ENCODE measurements around the gene UTS2R.

DNA sequence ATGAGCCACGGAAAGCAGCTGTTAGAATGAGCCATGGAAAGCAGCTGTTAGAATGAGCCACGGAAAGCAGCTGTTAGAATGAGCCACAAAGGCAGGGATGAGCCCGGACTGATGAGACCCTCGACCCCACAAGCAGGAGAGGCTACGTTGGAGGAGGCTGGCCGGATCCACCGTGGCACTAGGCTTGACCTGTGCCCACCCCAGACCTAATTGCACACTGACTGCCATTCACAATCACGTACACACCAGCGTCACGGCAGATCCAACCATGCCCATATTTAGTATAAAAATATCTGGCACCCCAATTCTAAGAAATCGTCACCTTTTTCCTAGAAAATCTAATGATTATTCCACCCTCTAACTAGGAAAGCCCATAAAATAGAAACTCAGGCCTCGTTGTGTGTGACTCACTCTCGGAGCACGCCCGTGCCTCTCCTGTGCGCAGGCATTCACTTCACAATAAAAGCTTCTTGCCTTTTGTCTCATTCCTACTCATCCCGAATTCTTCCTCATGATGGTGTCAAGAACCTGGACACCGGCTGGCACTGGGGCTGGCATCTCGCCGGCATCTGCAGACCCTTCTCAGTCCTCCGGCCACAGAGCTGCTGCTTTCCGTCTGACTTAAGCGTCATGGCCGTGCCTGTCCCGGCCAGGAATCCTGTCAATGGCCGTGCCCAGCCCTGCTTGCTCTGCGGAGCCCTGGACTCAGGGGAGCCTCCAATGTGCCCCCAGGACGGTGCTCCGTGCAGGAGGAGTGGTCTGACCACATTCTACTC lies 32.5 kb upstream of the UTS2R start:
- no peak for TF ChIP-seq EZH2phosphoT487 (IDR thresholded peaks at IDR 0.05; ENCODE audit: borderline replicate concordance, low read depth)
- TF ChIP-seq, protein P1, sequence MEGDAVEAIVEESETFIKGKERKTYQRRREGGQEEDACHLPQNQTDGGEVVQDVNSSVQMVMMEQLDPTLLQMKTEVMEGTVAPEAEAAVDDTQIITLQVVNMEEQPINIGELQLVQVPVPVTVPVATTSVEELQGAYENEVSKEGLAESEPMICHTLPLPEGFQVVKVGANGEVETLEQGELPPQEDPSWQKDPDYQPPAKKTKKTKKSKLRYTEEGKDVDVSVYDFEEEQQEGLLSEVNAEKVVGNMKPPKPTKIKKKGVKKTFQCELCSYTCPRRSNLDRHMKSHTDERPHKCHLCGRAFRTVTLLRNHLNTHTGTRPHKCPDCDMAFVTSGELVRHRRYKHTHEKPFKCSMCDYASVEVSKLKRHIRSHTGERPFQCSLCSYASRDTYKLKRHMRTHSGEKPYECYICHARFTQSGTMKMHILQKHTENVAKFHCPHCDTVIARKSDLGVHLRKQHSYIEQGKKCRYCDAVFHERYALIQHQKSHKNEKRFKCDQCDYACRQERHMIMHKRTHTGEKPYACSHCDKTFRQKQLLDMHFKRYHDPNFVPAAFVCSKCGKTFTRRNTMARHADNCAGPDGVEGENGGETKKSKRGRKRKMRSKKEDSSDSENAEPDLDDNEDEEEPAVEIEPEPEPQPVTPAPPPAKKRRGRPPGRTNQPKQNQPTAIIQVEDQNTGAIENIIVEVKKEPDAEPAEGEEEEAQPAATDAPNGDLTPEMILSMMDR (IDR thresholded peaks at IDR 0.05) = no peak
- TF ChIP-seq, protein P2, sequence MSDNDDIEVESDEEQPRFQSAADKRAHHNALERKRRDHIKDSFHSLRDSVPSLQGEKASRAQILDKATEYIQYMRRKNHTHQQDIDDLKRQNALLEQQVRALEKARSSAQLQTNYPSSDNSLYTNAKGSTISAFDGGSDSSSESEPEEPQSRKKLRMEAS (IDR thresholded peaks at IDR 0.05; ENCODE audit: low read depth) = peak; percentile 89
- no peak for TF ChIP-seq FOXM1 (IDR thresholded peaks at IDR 0.05; ENCODE audit: low read depth)
- TF ChIP-seq, protein P3, sequence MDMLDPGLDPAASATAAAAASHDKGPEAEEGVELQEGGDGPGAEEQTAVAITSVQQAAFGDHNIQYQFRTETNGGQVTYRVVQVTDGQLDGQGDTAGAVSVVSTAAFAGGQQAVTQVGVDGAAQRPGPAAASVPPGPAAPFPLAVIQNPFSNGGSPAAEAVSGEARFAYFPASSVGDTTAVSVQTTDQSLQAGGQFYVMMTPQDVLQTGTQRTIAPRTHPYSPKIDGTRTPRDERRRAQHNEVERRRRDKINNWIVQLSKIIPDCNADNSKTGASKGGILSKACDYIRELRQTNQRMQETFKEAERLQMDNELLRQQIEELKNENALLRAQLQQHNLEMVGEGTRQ (IDR thresholded peaks at IDR 0.05; ENCODE audit: borderline replicate concordance, low read depth, low read length) = no peak
- TF ChIP-seq, protein P4, sequence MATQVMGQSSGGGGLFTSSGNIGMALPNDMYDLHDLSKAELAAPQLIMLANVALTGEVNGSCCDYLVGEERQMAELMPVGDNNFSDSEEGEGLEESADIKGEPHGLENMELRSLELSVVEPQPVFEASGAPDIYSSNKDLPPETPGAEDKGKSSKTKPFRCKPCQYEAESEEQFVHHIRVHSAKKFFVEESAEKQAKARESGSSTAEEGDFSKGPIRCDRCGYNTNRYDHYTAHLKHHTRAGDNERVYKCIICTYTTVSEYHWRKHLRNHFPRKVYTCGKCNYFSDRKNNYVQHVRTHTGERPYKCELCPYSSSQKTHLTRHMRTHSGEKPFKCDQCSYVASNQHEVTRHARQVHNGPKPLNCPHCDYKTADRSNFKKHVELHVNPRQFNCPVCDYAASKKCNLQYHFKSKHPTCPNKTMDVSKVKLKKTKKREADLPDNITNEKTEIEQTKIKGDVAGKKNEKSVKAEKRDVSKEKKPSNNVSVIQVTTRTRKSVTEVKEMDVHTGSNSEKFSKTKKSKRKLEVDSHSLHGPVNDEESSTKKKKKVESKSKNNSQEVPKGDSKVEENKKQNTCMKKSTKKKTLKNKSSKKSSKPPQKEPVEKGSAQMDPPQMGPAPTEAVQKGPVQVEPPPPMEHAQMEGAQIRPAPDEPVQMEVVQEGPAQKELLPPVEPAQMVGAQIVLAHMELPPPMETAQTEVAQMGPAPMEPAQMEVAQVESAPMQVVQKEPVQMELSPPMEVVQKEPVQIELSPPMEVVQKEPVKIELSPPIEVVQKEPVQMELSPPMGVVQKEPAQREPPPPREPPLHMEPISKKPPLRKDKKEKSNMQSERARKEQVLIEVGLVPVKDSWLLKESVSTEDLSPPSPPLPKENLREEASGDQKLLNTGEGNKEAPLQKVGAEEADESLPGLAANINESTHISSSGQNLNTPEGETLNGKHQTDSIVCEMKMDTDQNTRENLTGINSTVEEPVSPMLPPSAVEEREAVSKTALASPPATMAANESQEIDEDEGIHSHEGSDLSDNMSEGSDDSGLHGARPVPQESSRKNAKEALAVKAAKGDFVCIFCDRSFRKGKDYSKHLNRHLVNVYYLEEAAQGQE (IDR thresholded peaks at IDR 0.05; ENCODE audit: low read depth, low read length) = 0 out of 2 replicates have a peak, but pooled peaks have one; percentile 32
- TF ChIP-seq FOXJ3 (CRISPR knock-in tag; IDR thresholded peaks at IDR 0.05) = no peak
- TF ChIP-seq, protein P5, sequence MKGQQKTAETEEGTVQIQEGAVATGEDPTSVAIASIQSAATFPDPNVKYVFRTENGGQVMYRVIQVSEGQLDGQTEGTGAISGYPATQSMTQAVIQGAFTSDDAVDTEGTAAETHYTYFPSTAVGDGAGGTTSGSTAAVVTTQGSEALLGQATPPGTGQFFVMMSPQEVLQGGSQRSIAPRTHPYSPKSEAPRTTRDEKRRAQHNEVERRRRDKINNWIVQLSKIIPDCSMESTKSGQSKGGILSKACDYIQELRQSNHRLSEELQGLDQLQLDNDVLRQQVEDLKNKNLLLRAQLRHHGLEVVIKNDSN (IDR thresholded peaks at IDR 0.05; ENCODE audit: borderline replicate concordance, low read depth) = no peak
- TF ChIP-seq POLR2AphosphoS5 (IDR thresholded peaks at IDR 0.05; ENCODE audit: low read depth, low read length) = peak; percentile 37; the same call in 1 of the 2 replicates
- TF ChIP-seq EP300 (IDR thresholded peaks at IDR 0.05; ENCODE audit: borderline replicate concordance in 1 of 2, low read depth in 1 of 2, low read length in 1 of 2) = no peak; a peak in 1 of 4 replicates
